ENCODE data around the gene PHACTR3.

Gene PHACTR3

DNA sequence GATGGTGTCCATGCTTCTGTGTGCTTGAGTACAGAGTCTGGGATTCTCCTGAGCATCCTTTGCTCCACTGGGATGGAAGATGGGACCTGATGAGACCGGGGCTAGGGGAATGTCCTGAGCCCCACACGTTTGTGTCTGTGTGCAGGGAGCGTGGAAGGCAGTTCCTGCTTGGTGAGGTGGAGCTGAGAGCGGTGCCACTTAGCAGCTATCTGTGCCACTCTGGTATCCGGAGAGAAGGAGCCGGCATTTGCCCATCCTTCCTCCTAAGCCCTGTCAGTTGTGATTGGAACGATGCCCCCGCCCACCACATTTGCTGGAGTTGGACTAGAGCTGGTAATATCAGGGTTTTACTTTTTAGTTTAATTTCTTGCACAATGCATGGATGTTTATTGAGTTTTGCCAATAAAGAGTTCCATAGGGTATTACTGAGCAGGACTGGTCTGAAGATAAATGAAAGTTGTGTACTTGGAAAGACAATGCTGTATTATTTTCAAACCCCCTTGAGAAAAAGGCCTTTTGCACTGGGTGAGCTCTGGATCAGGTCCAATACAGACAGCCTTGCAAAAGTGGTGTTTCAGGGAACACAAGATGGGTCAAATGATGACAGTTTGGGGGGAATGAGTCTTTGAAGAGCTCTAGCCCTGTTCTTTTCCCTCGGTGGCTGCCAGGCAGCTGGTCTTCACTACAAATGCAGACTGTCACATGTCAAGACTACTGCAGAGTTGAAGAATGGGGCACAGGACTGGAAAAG is 198.3 kb downstream of the PHACTR3 start:
- DNase-seq (ENCODE audit: low spot score) = no peak

GRCh38 chr20:59804347-59804746 is 200.0 kb downstream of the PHACTR3 start:
- DNase-seq (ENCODE audit: low spot score) = no peak

DNA sequence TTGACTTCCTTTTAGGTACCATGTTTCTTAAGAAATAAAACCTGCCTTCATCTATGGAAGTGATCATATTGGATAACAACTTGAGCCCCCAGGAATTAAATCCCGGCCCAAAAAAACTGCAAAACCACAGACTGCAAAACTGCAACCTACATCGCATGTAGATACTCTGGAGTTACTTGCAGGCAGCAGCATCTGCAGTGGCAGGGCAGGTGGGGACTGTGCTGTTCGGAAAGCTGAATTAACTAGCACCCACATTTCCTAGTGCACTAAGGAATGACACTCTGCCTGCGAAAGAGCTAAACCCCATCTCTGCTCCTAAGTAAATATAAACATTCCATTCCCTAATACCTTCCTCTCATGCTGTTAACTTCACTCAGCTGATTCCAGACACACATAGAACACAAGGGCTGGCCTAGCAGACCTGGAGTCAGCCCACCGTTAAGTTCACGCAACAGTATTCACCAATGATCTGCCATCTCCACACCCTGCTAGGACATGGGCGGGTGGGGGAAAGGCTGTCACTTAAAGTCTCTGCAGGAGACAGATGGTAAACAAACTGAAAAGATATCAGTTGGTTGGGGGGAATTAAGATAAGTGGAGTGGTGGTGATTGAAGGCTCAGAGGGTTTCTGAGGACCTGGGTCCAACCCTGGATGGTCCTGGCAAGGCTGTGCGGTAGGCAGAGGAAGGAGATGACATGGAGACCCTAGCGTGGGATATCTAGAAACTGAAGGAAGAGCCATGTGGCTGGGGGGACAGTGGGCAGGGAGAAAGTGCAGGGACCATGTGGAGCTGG is 200.7 kb downstream of the PHACTR3 start:
- DNase-seq (ENCODE audit: low spot score) = no peak

- no peak for DNase-seq (ENCODE audit: low spot score)
Observed at GRCh38 chr20:59805786-59806577, 201.6 kb downstream of the PHACTR3 start.

DNA sequence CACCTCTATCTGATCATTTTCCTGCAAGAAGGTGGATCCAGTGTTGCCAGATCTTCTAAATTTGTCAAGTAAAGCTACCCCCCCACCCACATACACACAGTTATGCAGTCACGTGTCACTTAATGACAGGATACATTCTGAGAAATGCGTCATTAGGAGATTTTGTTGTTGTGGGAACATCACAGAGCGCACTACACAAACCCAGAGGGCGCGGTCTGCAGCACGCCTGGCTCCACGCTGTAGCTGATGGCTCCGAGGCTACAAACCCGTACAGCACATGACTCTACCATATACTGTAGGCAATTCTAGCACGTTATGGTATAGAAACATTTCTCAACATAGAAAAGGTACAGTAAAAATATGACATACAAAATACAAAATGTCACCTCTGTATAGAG is 202.2 kb downstream of the PHACTR3 start:
- DNase-seq (ENCODE audit: low spot score) = no peak

- no peak for DNase-seq (ENCODE audit: low spot score)
Observed at GRCh38 chr20:59807909-59808728, 203.8 kb downstream of the PHACTR3 start.

- no peak for DNase-seq (ENCODE audit: low spot score)
Observed at GRCh38 chr20:59808729-59809381, 204.5 kb downstream of the PHACTR3 start.

GRCh38 chr20:59809630-59810448 is 205.5 kb downstream of the PHACTR3 start:
- no peak for DNase-seq (ENCODE audit: low spot score)

DNA sequence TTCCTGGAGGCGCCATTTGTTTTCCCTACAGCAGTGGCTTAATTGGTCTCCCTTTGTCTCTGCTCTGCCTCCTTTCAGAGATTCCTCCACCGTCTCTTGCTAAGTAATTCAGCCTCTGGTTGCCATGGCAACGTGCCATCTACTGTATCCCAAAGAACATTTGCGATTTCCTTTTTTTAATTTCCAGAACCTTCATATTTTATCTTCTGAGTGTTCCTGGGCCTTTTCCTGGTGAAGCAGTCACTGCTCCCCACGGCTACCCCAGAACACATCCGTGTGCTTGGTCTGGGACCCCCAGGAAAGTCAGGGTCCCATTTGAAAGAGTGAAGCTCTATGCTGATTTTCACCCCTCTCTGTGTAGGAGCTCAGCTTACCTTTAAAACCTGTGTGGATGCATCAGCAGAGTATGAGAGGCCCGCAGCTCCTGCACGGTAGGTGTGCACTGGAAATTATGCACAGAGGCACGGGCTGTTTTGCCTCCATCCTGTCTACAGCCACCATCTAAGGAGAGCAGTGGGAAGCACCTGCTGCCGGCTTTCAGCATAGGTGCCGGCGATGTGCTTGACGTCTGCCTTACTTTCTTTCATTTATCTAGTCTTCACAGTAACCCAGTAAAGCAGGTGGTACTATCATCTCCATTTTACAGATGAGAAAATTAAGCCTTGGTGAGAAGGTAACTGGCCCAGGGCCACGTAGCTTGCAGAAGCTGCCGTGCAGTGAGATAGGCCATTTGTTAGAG is 206.3 kb downstream of the PHACTR3 start:
- DNase-seq (ENCODE audit: low spot score) = no peak

- DNase-seq (ENCODE audit: low spot score) = no peak
Observed at GRCh38 chr20:59811681-59812171, 207.4 kb downstream of the PHACTR3 start.

DNA sequence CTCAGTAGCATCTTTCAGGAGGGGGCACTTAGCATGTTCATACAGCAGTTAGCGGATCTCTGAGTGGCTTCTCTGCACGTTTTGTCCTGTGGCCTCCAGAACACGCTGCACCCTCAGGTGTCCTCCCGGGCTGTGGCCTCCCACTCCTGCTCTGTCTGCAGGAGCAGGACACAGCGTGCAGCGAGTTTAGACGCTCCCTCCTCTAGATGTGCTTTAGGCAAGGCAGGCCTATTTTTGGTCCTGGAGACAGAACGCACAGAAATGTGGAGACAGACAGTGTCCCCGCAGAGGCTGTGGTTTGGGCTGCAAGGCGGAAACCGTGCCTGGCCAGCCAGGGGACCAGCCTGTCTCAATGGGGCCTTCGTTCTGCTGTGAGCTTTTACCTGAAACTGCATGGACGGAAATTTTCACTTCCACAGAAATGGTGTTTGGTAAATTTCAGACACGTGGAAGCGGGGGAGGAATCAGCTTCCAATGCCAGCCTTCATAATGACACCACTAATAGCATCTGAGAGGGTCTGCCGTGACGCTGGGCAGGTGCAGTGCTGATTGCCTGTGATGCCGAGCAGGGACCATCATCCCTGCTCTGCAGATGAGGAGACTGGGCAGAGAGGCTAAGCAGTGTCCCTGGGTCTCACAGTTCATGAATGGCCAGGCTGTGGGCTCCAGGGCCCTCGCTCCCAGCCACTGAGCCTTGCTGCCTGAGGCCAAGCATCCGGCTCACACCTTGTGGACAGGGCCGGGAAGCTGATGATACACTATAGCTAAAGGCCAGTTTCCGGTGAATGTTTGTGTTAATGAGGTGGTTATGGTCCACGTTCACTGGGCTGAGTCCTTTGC is 208.2 kb downstream of the PHACTR3 start:
- DNase-seq (ENCODE audit: low spot score) = no peak

GRCh38 chr20:59813126-59813947 is 209.0 kb downstream of the PHACTR3 start:
- DNase-seq (ENCODE audit: low spot score) = no peak

GRCh38 chr20:59813948-59814839 is 209.9 kb downstream of the PHACTR3 start:
- no peak for DNase-seq (ENCODE audit: low spot score)

GRCh38 chr20:59814840-59815340 is 210.6 kb downstream of the PHACTR3 start:
- DNase-seq (ENCODE audit: low spot score) = no peak

DNA sequence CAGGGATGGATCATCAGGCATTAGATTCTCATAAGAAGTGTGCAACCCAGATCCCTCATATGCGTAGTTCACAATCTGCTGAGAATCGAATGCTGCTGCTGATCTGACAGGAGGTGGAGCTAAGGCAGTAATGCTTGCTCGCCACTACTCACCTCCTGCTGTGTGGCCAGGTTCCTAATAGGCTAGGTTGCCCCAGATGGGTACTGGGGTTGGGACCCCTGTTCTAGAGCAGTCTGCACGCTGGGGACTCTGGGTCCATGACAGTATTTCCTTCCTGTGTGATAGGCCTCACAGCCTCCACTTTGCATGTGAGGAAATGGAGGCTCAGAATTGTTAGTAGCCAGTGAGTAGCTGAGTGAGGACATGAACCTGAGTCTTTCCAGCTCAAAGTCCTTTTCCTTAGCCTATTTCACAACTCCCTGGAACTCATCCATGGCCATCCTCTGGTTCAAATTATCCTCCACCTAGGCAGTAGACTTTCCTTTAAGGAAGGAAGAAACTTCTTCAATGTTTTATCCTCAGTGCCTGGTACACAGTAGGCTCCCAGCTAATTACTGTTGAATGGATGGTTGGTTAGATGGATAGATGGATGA is 211.9 kb downstream of the PHACTR3 start:
- DNase-seq (ENCODE audit: low spot score) = no peak

DNA sequence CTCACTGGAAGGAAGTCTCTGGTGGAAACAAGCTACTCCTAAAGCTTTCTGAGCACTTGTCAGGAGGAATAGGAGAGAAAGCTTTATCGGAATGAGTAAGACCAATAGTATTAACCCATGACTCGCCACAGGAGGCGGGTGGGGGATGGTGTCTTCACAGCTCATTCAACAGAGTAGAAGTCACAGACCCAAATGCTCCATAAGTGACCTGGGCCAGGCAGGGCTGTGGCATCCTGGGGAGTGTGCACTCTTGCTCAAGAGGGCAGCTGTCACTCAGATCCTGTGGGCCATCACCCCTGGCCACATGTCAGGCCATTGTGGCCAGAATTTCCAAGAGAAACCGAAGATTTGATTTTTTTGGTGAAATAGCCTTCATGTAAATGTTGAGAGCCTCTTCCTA is 213.1 kb downstream of the PHACTR3 start:
- no peak for DNase-seq (ENCODE audit: low spot score)

All from CD4-positive, alpha-beta T cell treated with Interleukin-15 for 4 hours (primary cell).